MG63 (cell line): ENCODE measurements around the gene LRRC8D. TPM values are rescaled to one million over a fixed set of nuclear protein-coding genes. Genes with fewer than 3 reads are reported as not detected.
"Not testable (repeated sequence)": the region's sequence is repeated elsewhere in the genome, so short reads cannot be mapped to it uniquely, and the experiment has no call there.

Source experiments
- DNase-seq: peaks from one replicate; pipeline ENCODE4 v3.0.0-alpha.2; 2020
- H3K27me3 ChIP-seq: fragments of 250-450 bp; sonication (Bioruptor Pico); 2 replicates; pipeline ENCODE4 v1.5.1; 2020; ENCODE audit warnings: mild to moderate bottlenecking, moderate library complexity
- H3K36me3 ChIP-seq: fragments of 250-450 bp; sonication (Bioruptor Pico); 2 replicates; pipeline ENCODE4 v1.5.1; 2020; ENCODE audit warnings: mild to moderate bottlenecking, moderate library complexity
- H3K4me3 ChIP-seq: fragments of 250-450 bp; sonication (Bioruptor Pico); 2 replicates; pipeline ENCODE4 v1.5.1; 2020; ENCODE audit warnings: mild to moderate bottlenecking, moderate library complexity
- H3K9me3 ChIP-seq: fragments of 250-450 bp; sonication (Bioruptor Pico); 2 replicates; pipeline ENCODE4 v1.5.1; 2020; ENCODE audit warnings: mild to moderate bottlenecking, moderate library complexity
- total RNA-seq: library from RNA; depleted of rRNA; stranded (reverse); fragments of >200 nt; shearing (Covaris generic); gene quantifications from 2 replicates; pipeline ENCODE4 v1.2.3, GENCODE V29; 2014; ENCODE audit warnings: low replicate concordance

LRRC8D gene
- total RNA-seq, 1 experiment from 2014 or later: 21.5 TPM

DNA sequence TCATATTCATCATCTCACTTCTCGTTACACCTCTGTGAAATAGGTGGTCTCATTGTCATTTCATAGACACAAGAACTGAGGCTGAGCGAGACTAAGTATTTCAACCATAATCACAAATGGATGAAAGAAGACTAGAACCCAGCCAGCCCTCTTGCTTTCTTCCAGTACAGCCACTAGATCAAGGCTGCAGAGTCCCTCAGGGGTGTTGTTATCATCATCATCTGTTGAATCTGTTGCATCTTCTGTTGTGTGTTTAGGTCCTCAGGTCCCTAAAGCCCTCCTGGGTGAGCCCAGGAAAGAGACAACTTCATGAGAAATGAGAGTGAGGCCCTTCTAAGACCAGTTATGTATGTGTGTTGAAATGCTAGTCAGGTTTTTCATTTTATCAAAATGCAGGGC, 87.4 kb downstream of the LRRC8D start:
- Histone ChIP-seq H3K9me3 (no peaks in the 10 kb centered on the region), H3K27me3 (no peaks in the 10 kb centered on the region), H3K36me3 (peaks cover 6% of the 10 kb centered on the region), H3K4me3 (no peak overlapping the region)
- DNase-seq: no peak

DNA sequence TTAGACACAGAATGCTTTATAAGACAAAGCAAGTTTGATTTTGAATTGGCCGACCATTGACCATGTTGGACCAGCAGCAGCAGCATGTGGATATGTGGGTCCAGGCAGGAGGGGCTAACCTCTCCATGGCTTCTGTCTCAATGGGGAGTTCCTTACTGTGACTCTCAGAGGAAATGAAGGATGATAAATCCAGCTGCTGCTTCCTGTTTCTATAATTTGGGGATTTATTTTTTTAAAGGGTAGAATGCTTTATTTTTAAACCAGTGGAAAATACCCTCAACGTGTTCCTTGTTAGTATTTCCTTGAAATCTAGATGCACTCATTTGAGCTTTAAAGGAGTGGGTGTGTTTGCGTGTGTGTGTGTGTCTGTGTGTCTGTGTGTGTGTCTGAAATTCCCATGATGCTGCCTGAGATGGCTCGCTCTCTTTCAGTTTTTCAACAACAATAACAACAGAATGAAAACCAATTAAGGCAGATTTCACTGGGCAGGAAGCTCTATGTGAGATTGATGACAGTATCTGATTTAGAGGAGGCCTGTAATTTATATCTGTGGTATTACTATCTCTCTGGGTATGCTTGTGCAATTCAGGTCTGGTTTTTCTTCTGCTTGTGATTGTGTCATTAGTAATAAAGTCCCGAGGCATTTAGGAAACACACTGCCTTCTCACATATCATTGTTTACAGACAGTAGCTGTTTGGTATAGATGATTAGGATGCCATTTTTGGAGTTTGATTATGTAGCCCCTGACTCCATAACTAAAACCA, 88.0 kb downstream of the LRRC8D start:
- no peak for DNase-seq
- H3K36me3 ChIP-seq: peaks cover 6% of the 10 kb centered on the region
- no peak overlapping the region for H3K4me3 ChIP-seq
- H3K9me3 ChIP-seq: no peaks in the 10 kb centered on the region
- H3K27me3 ChIP-seq: no peaks in the 10 kb centered on the region

DNA sequence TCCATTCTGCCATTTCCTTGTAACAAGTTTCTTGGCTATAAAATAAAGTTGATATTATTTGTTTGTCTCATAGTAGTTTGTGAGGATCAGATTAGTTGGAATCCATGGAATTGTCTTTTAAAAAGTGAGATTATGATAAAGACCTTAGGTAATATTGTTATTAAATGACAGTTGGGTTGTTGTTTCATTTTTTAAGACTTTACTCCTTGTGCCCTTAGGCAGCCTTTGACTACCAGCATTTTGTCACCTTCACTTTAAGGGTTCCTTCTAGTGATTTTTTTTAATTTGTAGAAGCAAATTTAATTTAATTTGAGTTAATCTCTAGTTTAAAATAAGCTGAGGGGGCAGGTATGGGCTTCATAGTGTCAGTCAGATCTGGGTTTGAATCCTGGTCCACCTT, 89.4 kb downstream of the LRRC8D start:
- Histone ChIP-seq H3K36me3 (peaks cover 6% of the 10 kb centered on the region), H3K27me3 (no peaks in the 10 kb centered on the region), H3K4me3 (no peak overlapping the region), H3K9me3 (no peaks in the 10 kb centered on the region)
- DNase-seq: no peak

- no peaks in the 10 kb centered on the region for H3K27me3 ChIP-seq
- DNase-seq: no peak
- no peaks in the 10 kb centered on the region for H3K9me3 ChIP-seq
- peaks cover 6% of the 10 kb centered on the region for H3K36me3 ChIP-seq
- no peak overlapping the region for H3K4me3 ChIP-seq
Measured at GRCh38 chr1:89910780-89911179, 89.9 kb downstream of the LRRC8D start.

DNA sequence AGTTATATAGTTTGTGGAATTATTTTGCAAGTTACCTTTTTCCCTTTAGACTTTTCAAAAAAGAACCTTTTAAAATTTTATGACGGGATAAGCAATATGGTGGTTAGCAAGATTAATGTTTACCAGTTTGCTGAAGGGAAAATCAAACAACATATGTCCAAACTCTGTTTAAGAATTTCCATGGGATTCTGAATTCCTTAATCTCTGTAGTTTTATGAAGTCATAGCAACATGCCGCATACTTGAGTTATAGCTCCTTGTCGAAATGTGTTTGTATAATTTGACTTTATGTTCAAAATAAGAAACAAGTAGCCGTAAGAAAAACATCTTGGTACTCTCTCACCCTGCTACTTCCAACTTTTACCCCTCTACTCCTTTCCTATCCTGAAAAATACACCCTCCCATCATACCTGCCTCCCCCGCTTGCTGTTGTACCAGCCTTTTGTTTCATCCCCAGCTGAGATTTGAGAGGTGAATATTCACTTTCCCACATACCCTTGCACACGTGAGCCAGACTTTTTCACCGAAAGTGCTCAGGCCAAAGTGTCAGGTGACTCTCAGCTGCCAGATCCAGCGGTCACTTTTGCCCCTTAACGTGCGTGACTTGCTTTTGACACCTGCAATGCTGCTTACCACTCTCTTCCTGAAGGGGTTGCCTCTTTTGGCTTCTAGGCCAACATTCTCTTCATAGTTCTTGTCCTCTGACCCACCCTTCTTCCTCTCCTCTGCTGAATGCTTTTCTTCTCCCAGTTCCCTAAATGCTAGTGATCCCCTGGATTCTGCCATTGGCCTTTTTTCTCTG, 90.6 kb downstream of the LRRC8D start:
- Histone ChIP-seq H3K36me3 (peaks cover 6% of the 10 kb centered on the region), H3K4me3 (no peak overlapping the region), H3K9me3 (no peaks in the 10 kb centered on the region), H3K27me3 (no peaks in the 10 kb centered on the region)
- DNase-seq: no peak

DNA sequence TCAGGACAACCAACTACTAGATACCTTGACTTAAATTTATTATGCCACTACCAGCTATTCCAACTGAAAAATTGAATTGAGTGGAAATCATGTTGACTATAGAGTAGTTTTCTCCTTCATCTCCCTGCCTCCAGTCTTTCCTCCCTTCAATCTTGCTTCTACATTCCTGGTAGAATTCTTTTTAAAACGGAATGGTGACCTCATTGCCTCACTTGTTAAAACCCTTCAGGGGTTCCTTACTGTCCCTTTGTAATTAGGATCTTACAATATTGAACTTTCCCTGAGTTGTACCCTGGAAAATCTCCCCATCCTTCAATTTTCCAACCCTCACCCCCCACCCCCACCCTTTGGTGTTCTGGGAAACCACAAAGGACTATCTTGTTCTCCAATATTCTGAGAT, 91.2 kb downstream of the LRRC8D start:
- Histone ChIP-seq H3K9me3 (no peaks in the 10 kb centered on the region), H3K4me3 (no peak overlapping the region), H3K36me3 (peaks cover 6% of the 10 kb centered on the region), H3K27me3 (no peaks in the 10 kb centered on the region)
- DNase-seq: no peak

- Histone ChIP-seq H3K9me3 (no peaks in the 10 kb centered on the region), H3K4me3 (no peak overlapping the region), H3K36me3 (no peaks in the 10 kb centered on the region), H3K27me3 (no peaks in the 10 kb centered on the region)
- DNase-seq: no peak
Measured at GRCh38 chr1:89913353-89914095, 92.7 kb downstream of the LRRC8D start.

DNA sequence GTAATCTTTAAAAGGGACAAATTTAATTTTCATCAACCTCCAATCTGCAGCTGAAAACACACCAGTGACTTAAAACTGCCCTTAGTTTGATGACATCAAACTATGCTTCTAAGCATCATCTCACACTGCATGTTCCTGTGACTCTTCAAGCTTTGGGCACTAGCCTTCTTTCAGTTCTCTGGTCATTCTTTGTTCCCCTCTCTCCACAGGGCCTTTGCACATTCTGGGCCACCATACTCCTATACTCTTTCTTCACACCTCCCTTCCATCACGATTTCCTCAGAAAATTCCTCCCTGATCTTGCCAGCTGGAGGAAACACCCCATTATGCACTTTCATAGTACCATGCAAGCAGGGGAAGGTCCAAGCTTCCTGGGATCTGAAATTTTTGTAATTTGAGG, 96.5 kb downstream of the LRRC8D start:
- no peak for DNase-seq
- Histone ChIP-seq H3K9me3 (no peaks in the 10 kb centered on the region), H3K36me3 (no peaks in the 10 kb centered on the region), H3K4me3 (no peak overlapping the region), H3K27me3 (no peaks in the 10 kb centered on the region)

DNA sequence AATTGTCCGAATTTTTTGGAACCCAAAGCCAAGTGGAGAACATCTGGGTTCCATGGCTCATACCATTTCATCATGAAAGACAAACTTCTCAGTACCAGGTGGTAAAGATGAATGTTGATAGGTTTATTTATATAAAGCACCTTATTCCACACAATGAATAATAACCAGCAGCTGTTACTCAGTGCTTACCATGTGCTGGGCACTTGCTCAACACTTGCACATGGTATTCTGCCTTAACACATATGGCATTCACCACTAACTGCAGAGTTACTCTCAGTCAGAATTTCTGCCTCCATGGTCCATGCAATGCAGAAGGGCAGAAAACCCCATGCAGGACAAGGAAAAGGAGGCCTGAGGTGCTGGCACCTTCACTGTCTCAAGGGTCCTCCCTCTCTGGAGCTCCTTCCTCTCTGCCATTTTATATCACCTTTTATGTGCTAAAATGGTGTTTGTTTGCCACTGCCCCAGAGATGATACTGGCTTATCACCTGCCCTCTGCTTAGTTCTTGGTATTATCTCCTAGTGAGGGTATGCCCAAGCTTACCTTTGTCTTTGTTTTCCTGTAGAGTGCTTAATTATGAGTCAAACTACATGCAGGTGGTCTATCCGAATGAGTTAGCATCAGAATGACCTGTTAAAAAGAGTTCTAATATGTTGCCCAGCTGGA, 97.4 kb downstream of the LRRC8D start:
- H3K36me3 ChIP-seq: peaks cover 1% of the 10 kb centered on the region
- no peak overlapping the region for H3K4me3 ChIP-seq
- H3K9me3 ChIP-seq: peaks cover 5% of the 10 kb centered on the region
- H3K27me3 ChIP-seq: no peaks in the 10 kb centered on the region
- DNase-seq: no peak

DNA sequence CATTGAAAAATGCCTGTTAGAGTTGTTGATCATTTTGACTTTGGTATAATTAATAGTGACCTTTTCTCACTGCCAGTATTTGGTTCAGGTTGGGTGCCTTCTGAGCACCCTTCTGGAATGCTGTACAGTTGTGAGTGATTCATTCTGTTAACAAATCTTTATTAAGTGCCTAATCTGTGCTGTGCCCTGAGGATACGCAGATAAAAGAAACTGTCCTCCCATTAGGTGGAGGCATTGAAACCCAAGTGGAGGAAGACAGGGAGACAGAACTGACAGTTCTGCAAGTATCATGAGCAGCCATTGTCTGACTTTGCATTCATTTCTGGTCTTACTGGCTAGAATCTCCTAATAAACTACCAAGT, 97.9 kb downstream of the LRRC8D start:
- no peak for DNase-seq
- Histone ChIP-seq H3K4me3 (no peak overlapping the region), H3K27me3 (no peaks in the 10 kb centered on the region), H3K36me3 (peaks cover 6% of the 10 kb centered on the region), H3K9me3 (peaks cover 9% of the 10 kb centered on the region)

- Histone ChIP-seq H3K4me3 (no peak overlapping the region), H3K36me3 (peaks cover 10% of the 10 kb centered on the region), H3K27me3 (no peaks in the 10 kb centered on the region), H3K9me3 (peaks cover 9% of the 10 kb centered on the region)
- DNase-seq: no peak
Measured at GRCh38 chr1:89919174-89919573, 98.3 kb downstream of the LRRC8D start.

DNA sequence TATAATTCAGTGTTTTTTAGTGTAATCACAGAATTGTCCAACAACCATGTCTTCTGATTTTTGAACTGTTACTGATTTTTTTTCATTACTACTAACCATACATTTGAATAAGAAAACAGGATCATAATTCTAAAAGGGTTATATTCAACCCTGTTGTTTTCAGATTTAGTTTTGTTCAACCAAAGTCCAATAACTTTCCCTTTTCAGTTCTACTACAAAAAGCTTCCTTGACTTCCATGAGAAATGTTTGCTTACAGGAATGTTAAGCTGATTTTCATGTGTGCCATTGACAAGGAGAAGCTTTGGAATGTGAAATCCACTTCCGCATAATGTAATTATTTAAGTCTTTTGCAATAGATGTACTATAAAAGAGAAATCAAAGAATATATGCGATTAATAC, 102.1 kb downstream of the LRRC8D start:
- no peak for DNase-seq
- no peak overlapping the region for H3K4me3 ChIP-seq
- H3K27me3 ChIP-seq: no peaks in the 10 kb centered on the region
- H3K36me3 ChIP-seq: peaks cover 11% of the 10 kb centered on the region
- peaks cover 9% of the 10 kb centered on the region for H3K9me3 ChIP-seq

GRCh38 chr1:89923517-89923916, 102.7 kb downstream of the LRRC8D start:
- no peak overlapping the region for H3K4me3 ChIP-seq
- H3K9me3 ChIP-seq: peaks cover 9% of the 10 kb centered on the region
- DNase-seq: no peak
- H3K27me3 ChIP-seq: no peaks in the 10 kb centered on the region
- H3K36me3 ChIP-seq: peaks cover 11% of the 10 kb centered on the region

DNA sequence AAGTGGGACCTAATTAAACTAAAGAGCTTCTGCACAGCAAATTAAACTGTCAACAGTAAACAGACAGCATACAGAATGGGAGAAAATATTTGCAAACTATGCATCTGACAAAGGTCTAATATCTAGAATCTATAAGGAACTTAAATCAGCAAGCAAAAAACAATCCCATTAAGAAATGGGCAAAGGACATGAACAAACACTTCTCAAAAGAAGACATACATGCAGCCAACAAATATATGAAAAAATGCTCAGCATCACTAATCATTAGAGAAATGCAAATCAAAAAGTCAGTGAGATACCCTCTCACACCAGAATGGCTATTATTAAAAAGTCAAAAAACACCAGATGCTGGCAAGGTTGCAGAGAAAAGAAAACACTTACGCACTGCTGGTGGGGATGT, 103.2 kb downstream of the LRRC8D start:
- DNase-seq, H3K9me3 ChIP-seq, H3K4me3 ChIP-seq, H3K27me3 ChIP-seq: not testable (repeated sequence)
- H3K36me3 ChIP-seq: peaks cover 11% of the 10 kb centered on the region

- Histone ChIP-seq H3K4me3 (no peak overlapping the region), H3K27me3 (no peaks in the 10 kb centered on the region), H3K9me3 (peaks cover 9% of the 10 kb centered on the region), H3K36me3 (peaks cover 13% of the 10 kb centered on the region)
- no peak for DNase-seq
Measured at GRCh38 chr1:89927049-89927448, 106.2 kb downstream of the LRRC8D start.

DNA sequence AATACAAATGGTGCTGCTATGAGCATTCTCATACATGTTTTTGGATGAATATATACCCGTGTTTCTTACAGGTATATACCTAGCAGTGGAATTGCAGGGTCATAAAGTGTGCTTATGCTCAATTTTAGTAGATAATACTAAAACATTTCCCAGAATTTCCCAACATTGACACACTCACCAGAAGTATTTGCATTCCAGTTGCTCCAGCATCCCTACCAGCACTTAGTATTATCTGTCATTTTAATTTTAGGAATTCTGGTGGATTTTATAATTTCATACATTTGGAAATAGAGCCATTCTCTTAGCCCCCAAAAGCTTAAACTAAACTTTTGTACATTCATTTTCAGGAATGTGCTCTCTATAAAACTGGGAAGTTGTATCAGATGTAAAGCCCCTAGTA, 106.6 kb downstream of the LRRC8D start:
- peaks cover 13% of the 10 kb centered on the region for H3K36me3 ChIP-seq
- no peak for DNase-seq
- H3K4me3 ChIP-seq: no peak overlapping the region
- H3K27me3 ChIP-seq: no peaks in the 10 kb centered on the region
- H3K9me3 ChIP-seq: peaks cover 9% of the 10 kb centered on the region

DNA sequence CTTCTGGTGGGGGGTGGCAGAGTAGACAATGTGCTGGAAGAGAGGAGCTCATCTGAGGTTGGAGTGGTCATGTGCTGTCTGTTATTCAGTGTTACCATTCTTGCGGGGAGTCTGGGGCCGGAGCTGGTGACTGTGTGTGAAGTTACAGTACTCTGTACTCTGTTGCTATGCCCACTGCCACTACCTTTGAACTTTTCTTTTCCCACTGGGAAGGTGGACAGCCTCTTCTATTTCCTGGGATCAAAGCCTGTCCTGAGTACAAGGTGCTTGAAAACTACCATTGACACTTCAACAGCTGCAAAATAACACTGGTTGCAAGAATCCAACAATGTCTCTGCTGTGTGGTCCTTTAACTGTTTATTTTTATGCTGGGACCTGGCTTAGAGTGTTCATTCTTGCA, 107.7 kb downstream of the LRRC8D start:
- DNase-seq: no peak
- H3K36me3 ChIP-seq: peaks cover 17% of the 10 kb centered on the region
- no peak overlapping the region for H3K4me3 ChIP-seq
- peaks cover 2% of the 10 kb centered on the region for H3K9me3 ChIP-seq
- H3K27me3 ChIP-seq: no peaks in the 10 kb centered on the region
